LNCaP clone FGC (cell line): Measurements from ENCODE around the gene MAMLD1.

Source experiments
- DNase-seq: peaks from one replicate; pipeline ENCODE4 v3.0.0-alpha.2; 2011; ENCODE audit warnings: low read depth
- H3K4me3 ChIP-seq: 2 replicates; pipeline ENCODE4 v1.5.1; 2011; ENCODE audit warnings: mild to moderate bottlenecking, low read depth, low read length, control low read depth
- TF ChIP-seq, protein P1 (sequence below): IDR thresholded peaks from 2 replicates; pipeline ENCODE4 v1.5.1; 2012; ENCODE audit warnings: mild to moderate bottlenecking; ENCODE audit not compliant: control insufficient read depth, insufficient read depth; ENCODE audit errors: extremely low read depth

The MAMLD1 gene

DNA sequence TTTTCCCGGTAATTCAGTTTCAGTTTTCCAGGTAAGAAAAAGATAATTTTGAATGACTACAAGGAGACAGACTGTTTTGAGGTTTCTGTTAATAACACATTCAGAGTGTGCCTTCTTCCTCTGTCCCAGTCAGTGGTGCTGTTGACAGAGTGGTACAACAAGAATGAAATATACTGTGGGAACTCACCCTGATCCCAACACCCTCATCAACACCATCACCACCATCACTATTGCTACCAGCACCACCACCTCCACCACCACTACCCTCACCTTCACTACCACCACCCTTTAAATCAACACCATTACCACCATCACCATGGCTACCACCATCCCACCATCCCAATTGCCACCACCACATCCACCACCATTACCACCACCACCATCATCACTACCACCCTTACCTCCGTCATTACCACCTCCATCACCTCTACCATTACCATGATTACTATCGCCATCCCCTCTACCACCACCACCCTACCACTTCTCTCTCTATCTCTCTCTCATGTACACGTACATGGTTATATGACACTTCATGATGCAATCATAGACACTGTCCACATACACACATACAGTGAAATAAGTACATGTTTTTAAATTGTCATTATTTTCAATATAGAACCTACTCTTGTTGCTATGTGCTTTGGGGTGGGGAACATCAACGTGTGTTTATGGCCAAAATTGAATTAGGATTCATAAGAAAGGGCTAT lies 91.5 kb downstream of the MAMLD1 start:
- TF ChIP-seq, protein P1, sequence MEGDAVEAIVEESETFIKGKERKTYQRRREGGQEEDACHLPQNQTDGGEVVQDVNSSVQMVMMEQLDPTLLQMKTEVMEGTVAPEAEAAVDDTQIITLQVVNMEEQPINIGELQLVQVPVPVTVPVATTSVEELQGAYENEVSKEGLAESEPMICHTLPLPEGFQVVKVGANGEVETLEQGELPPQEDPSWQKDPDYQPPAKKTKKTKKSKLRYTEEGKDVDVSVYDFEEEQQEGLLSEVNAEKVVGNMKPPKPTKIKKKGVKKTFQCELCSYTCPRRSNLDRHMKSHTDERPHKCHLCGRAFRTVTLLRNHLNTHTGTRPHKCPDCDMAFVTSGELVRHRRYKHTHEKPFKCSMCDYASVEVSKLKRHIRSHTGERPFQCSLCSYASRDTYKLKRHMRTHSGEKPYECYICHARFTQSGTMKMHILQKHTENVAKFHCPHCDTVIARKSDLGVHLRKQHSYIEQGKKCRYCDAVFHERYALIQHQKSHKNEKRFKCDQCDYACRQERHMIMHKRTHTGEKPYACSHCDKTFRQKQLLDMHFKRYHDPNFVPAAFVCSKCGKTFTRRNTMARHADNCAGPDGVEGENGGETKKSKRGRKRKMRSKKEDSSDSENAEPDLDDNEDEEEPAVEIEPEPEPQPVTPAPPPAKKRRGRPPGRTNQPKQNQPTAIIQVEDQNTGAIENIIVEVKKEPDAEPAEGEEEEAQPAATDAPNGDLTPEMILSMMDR: no peak
- DNase-seq: no peak
- H3K4me3 ChIP-seq: no peak overlapping the region

DNA sequence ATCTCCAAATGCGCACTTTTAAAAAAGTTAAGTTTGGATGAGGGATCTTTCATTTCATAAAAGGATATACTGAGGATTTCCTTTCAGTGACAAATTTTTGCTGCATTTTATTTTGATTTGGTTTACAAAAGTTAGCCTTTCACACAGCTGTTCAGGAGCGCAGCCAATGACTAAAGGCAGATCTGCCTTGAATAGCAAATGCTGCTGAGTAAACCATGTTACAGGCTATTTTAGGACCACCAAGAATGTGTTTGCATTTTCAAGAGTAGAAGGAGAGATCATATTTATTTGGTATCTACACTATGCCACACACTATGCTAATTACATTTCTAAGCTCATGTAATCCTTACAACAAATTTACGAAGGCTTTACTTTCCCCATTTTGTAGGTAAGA lies 92.1 kb downstream of the MAMLD1 start:
- TF ChIP-seq, protein P1: no peak
- no peak for DNase-seq
- no peak overlapping the region for H3K4me3 ChIP-seq

DNA sequence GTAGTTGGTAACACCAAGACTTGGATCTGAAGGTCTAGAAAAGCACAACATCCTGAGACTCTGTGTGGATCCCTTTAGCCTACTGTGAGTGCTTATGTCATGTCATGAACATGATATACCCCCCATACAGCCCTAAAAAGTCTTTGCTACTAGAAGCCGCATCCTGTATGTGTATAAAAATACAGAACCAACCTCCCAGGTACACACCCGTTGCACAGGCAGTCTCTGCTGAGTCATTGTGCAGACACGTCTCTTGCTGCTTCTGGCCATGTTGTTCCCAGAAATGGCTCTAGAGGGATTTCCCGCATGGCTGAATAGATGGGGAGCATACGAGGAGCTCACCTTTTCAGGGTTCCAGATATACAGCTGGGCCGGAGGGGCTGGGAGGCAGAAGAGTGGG lies 93.3 kb downstream of the MAMLD1 start:
- TF ChIP-seq, protein P1: no peak
- DNase-seq: no peak
- H3K4me3 ChIP-seq: no peak overlapping the region

DNA sequence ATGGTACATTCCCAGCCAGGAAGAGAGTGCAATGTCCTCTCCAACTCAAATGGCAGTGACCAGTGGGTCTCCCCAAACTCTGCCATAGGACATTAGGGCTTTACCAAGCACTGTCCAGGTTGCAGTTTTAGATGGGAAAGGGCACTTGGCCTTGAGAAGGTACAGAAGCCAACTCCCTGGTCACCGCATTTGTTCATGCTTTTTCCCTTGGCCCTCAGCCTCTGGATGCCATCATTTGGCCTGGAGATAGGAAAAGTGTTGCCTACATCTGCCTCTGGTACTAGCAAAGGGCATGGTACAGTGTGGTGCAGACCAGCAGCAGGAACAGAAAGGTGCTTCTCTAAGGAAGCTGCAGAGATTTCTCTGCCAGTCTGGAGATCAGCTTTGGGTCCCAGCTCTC lies 93.8 kb downstream of the MAMLD1 start:
- no peak overlapping the region for H3K4me3 ChIP-seq
- DNase-seq: no peak
- TF ChIP-seq, protein P1: no peak

DNA sequence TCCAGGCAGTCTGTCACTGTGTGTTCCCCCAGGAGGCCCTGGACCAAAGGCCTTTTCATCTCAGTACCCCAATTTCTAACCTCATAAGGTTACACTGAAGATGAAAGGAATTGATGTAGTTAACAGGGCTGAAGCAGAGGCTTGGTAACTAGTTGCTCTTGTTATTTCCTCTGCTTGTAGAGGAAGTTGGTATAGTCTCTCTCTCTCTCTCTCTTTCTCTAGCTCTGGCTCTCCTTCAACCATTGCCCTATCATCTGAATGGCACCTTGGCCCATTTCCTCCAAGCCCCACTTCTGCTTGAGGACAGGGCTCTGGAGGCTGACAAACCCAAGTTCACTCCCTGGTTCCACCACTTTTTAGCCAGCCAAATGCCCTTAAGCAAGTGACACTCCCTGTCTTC lies 96.1 kb downstream of the MAMLD1 start:
- TF ChIP-seq, protein P1: no peak
- no peak overlapping the region for H3K4me3 ChIP-seq
- DNase-seq: no peak

DNA sequence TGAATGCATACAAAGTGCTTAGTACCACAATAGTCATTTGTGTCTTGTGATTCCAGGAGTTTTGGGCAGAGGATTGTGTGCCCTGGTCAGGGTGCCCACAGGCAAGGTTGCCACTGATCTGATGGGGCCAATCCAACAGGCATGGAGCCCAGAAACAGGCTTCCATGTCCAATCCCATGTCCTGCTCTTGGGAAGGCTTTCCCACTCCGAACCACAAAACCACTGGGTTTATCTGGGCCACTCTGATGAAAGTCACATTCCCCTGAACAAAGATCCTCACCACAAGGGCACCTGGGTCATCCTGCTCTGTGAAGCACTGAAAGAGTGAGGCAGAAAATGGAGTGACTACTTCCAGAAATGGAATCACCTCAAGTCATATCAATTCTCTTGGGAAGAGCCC lies 96.9 kb downstream of the MAMLD1 start:
- no peak overlapping the region for H3K4me3 ChIP-seq
- TF ChIP-seq, protein P1: no peak
- DNase-seq: no peak

DNA sequence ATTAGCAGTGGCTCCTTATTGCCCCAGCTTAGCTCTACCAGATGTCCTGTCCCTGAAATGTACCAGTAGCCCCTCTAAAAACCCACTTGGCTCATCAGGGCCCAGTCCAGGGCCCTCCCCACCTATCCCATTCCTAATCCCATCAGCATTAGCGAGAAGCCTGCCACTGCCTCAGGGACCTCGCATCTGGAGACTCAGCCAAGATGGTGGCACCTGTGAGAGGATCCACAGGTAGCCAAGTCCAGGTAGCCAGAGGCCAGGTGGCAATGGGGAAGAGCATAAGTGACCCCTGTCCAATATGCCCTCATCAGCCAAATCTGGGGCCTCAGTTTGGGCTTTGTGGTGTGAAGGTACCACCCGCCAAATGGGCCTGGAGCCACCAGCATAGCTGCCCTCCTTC lies 97.7 kb downstream of the MAMLD1 start:
- TF ChIP-seq, protein P1: no peak
- DNase-seq: no peak
- no peak overlapping the region for H3K4me3 ChIP-seq
